ENCODE data around the gene GLB1L.
"Not testable (repeated sequence)": the region's sequence is repeated elsewhere in the genome, so short reads cannot be mapped to it uniquely, and the experiment has no call there.

Gene GLB1L

DNA sequence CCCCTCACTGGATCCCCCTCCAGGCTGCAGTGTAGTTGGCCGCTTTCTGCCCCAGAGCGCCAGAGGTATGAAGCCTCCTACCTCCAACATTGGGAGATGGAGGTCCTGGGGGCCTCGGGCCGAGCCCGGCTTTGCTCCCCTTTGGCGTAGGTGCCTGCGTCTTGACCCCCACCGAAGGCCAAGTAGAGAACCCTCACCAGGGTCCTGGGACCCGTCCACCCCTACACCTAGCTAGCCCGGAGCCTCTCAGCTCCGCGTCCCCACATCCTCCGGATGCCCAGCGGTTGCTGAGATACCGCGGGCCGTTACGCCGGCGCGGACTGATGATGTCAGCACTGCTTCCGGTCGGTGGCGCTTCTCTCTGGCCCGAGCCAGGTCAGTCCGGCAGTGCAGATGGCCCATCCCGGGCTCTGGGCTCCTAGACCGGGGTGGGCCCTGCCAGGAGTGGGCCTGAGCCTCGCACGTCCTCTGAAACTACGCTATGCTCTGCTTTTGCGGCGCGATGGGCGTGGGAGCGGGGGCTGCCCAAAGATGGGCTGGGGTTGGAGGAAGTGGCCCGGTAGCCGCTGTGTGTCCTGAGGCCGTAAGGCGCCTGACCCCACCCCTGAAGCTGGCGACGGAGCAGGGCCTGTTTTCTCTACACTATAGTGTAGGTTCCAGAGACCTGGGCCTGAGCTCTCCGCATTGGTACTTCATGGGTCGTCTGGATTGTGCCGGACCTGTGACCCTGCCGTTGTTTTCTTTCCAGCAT lies at the start of gene GLB1L, which contains the start of gene STK16:
GLB1L (minus strand) TSS at position 297 of the 751 bp plus-strand sequence. CDS start 1,871 bp downstream, outside the sequence.
STK16 (plus strand) TSS at position 332 of the 751 bp plus-strand sequence. CDS start 521 bp downstream, outside the sequence.
- peak; percentile 92 for DNase-seq

DNA sequence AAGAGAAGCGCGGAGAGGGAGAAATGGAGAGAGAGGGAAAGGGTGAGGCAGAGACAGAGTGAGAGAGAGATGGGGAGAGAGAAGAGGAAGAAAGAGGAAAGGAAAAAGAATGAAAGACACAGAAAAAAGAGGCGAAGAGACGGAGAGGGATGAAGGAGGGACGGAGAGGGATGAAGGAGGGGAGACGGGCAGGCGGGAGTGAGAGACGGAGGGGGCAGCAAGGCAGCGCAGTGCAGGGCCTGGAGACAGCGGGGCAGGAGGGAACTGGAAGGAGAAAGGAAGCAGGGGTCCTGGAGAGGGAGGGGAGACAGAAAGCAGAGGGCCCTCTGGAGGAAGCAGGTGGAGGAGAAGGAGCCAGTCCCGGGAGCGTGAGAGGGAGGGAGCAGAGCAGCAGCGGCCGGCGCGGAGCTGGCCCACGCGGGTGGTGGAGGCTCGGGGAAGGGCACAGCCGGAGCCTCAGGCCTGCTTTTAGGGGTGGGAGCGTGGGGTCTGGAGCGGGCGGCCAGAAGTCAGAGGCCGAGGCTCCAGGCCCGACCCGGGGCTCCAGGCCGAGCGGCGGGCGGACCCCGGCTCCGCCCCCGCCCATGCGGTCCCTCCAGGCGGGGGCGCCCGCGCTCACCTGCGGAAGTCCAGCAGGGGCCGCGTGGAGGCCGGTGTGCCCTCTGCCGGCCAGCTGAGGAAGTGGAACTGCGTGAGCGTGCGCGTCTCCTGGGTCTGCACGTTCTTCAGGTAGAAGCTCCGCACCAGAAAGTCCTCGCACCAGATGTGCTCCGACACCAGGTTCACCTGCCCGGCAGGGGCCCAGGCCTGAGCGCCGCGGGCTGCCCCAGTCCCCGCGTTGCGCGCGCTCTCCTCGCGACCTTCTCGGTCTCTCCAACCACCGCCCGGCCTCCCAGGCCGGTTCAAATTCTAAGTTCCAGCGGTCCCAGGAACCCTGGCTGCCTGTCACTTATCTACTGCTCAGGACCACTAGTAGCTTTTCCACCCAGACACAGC lies 49.4 kb upstream of the GLB1L start:
- peak; percentile 64 for DNase-seq

DNA sequence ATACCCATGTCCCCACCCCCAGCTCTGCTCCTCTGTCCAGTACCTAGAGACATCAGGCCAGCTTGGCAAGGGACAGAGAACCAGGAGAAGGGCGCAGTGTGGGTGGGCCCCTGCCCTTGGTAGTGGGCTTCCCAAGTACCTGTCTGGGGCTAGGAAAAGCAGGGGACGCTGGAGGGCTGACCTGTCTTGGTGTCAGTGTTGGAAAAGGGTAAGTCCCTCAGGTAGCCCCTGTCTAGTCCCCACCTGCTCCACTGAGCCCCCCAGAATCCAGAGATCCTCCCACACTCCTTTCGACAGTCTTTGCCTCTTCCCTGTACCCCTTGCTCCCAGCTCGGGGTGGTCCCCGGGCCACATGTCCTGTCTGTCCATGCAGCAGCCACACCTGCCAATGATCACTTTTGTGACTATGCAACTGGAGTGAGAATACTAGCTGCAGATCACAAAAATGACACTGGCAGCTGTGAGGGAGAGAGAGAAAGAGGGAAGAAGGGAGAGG lies 48.5 kb upstream of the GLB1L start:
- no peak for DNase-seq

DNA sequence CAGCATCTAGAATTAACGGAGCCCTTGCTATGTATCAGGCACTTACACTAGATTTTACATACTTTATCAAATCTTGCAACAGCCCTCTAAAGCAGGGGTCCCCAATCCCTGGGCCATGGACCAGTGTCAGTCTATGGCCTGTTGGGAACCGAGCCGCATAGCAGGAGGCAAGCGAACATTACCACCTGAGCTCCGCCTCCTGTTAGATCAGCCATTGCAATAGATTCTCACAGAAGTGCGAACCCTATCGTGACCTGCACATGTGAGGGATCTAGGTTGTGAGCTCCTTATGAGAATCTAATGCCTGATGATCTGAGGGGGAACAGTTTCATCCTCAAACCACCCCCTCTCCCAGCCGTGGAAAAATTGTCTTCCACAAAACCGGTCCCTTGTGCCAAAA lies 47.4 kb upstream of the GLB1L start:
- DNase-seq = no peak

DNA sequence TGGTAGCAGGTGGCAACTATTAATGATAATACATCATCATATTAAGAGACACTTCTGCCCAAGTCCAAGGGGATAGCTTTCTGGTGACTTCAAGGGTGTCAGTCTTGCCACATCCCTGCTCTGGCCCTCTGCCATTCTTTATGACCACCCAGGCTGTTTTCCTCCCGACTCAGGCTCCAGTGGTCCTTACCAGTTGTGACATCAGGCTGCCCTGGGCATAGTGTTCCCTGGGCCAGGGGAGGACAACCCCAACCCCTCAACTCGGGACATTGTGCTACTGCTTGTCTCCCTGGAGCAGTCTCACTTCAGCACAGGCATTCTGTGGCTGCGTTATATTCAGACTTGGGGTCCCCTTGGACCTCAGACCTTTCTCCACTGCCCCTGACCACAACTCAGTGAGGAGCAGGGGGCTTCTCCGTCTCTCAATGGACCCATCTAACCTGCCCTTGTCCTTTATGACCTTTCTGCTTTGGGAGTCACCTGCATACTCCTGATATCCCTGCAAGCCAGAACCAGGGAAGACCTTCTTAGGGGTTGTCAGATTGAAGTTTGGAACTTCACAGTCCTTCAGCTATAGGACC lies 46.8 kb upstream of the GLB1L start:
- no peak for DNase-seq

DNA sequence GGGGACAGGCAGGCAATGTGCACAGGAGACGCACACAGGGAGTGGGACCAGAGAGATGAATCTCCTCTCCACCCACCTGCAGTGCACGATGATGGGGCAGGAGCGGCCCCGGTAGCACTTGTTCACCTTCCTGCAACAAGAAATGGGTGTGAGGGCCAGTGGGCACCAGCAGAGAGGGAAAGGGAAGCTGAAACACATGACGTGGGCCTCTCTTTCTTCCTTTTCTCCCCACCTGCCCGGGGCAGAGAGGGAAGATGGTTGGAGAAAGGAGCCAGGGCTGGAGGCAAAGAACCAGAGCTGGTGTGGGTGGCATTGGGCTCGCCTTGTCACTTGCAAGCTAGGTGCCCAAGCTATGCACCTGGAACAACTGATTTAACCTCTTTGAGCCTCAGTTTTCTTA lies 46.1 kb upstream of the GLB1L start:
- no peak for DNase-seq

DNA sequence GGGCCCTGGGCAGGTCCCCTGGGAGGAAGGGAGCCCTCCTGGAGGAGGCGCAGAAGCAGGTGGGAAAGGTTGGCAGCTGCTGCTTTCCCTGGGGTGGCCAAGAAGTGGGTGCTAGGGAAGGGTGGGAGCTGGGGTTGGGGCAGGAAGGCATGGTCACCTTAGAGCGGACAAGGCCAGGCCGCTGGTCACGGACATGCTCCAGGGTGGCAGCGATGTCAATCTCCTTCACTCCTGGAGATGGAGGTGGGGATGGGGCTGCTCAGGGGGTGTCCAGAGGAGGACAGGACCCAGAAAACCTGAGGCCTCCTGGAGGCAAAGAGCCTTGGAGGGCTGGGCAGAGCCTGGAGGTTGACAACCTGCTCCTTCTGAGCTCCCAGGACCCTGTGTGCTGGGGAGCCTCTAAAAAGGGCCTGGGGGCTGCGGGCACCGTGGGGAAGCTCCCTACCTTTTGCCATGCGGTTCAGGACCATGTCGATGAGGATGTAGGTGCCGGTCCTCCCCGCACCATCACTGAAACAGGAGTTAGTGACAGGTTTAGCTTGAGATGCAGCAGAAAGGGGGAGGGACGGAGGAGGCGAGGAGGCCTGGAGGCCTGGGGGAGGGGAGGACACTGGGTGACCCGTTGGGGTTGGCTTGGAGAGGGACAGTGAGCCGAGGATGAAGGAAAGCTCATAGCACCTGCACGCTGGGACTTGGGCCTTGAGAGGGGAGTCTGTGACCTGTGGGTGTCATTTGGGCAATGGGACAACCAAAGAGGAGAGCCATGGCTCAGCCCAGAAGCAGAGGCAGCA lies 45.3 kb upstream of the GLB1L start:
- DNase-seq = no peak

DNA sequence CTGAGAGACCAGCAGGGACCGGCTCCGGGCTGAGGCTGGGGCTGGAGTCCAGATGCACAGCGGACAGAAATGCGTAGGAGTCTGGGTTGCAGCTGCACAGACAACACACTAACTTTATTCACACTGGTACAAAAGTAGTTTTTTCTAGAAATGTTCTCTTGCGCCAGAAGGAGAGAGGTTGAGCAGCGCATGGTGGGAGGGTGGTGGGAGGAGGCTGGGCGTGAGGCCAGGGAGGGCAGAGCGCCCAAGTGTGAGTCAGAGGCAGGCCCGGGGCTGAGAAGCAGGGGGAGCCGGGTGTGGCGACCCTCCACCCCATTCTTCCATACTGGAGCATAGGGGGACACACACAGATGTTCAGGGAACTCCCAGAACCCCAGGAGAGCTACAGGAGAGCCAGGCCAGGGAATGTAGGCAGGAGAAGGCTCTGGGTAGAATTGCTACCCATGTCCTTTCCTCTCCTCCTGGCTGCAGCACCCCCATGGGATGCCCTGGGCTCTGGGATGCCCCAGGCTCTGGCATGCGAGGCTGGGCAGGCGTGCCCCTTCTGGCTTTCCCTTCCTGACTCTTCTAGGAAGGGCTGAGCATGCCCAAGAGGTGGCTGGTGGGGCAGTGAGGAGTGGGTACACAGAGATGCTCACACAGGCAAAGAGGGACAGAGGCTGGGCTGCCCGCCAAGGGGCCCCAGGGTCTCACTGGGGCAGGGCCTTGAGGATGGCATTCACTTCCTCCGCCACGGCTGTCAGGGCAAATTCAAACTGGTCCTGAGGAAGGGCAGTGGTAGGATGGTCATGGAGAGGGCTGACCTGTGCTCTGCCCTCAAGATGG lies 44.5 kb upstream of the GLB1L start:
- peak; percentile 89 for DNase-seq

DNA sequence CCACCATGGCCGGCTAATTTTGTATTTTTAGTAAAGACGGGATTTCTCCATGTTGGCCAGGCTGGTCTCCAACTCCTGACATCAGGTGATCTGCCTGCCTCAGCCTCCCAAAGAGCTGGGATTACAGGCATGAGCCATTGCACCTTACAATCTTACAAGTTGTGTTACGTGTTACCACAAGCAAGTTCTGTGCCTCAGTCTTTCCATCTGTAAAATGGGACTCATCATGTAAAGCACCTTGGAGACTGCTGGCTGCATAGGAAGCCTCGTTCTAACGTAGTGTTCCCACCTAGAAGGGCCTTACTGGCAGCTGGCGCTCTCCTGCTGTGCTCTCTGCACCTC lies 43.9 kb upstream of the GLB1L start:
- DNase-seq = no peak

DNA sequence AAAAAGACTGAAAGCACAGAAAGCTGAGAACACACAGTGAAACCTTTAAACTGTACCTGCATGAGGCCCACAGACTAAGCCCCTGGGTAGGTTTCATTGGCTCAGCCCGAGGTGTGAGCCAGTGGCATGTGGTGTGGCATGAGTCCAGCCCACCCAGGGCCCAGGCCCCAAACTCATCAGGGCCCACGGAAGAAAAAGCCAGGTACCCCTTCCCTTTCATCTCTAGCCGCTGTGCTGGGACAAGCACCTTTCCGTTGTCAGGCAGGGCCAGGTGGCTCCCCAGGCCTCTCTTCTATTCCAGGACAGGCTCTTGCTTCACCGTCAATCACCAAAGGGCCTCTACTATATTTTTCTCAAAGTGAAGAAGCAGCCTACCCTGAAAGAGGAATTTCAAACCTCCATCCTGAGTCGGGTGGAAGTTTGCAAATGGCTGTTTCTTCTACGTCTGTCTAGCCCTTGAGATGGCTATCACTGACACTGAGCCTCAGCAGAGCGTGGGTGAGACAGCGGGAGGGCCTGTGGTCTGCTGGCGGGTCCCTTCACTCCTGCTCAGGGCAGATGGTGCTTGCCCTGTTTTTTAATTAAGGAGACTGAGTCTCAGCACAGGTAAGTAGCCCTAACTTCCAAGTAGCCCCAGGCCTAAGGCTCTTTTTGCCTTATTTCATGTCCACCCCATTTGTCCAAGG lies 42.5 kb upstream of the GLB1L start:
- no peak for DNase-seq

DNA sequence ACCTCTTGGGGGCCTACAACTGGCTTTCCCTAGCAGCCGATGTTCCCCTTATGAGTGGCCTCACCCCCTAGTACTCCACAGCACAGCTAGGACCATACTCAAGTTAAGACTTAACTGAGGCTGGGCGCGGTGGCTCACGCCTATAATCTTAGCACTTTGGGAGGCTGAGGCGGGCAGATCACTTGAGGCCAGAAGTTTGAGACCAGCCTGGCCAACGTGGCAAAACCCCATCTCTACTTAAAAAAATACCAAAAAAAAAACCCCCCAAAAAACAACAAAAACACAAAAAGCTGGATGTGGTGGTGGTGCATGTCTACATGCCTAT lies 41.8 kb upstream of the GLB1L start:
- not testable (repeated sequence) for DNase-seq

DNA sequence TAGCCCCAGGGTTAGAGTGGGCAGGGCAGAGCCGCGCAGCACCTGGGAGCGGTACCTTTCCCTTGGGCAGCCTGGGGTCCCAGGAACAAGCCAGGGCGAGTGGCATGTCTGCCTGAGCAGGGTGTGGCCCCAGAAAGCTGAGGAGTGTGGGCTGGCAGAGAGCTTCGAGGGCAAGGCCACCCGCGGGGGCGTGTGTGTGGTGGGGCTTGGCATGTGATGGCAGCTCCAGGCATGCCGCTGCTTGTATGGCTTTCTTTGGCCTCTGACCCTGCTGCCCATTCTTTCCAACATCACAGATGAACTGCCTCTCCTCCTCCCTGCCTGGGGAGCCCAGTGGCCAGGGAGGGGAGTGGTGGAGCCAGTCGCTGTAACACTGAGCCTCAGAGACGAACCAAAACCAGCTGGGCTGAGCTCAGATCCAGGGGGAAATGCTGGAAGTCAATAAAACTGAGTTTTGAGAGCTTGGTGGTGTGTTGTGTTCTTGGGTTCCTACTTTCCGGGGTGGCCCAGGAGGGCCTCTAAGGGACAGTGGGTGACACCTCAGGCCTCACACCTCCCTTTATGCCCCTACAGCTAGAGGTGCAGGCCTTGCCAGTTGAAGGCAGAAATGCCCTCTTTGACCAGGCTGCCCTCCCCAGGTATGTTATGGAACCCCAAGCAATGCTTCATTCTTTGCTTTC lies 41.3 kb upstream of the GLB1L start:
- DNase-seq = no peak

DNA sequence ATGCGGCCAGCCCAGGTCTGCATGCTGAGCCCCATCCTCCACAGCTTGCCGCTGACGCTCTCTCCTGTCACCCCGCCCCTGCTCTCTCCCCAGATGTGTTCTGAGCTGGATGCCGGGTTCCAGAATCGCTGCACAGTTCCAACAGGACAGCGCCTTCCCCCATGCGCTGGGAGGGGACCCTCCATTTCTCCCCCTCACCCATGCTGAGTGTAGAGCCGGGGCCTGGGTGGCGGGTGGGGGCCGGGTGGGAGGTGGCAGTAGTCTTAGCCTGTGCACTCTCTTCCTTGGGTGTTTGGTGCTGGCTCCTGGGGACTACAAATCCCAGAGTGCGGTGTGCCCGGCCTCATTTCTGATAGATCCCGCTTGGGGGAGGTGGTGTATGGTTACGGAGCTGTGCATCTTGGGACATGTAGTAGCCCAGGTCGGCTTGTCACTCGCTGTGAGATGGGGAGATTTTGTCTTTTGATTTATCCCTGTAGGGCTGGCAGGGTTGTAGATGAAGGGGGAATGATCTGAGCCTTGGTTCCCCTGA lies 40.7 kb upstream of the GLB1L start:
- no peak for DNase-seq

DNA sequence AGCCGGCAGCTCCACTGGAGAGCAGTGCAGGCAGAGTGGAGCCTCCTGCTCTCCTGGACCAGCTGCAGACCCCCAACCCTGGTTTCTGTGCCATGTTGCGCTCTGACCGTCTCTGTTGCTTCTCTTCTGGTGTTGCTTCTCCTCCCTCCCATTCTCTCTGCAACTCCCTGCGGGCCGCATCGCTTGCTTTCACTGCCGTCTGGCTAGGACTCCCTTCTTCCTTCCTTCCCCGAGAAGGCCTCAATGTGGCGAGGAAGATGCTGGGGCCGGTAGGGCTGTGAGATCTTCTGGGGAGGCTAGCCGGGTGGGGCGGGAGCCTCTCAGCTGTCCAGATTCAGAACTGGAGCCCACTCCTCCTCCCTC lies 40.1 kb upstream of the GLB1L start:
- no peak for DNase-seq

DNA sequence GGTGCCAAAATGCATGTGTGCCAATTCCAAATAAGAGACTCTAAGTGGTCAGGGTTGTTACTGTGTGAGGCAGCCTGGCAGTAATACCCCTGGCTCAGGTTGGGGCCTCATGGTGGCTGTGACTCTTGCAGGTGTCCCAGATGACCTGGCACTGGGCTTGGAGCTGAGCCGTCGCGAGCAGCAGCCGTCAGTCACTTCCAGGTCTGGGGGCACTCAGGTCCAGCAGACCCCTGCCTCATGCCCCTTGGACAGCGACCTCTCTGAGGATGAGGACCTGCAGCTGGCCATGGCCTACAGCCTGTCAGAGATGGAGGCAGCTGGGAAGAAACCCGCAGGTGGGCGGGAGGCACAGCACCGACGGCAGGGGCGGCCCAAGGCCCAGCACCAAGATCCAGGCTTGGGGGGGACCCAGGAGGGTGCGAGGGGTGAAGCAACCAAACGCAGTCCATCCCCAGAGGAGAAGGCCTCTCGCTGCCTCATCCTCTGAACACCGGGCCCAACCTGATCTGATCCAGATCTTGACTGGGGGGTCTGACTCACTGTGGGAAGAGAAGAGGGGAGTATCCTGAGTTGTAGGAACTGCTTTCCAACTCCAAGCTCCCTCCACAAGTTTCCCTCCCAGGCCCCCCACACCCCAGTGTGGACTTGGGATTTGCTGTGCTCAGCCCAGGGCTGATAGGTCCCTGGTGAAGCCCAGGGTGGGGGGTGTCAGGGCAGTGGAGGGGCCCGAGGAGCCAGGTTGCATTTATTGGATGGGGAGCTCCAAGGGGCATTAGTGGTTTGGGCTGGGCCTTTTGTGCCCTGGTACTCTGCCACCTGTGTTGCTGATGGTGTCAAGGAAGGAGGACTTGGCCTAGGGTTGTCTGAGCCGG lies 39.5 kb upstream of the GLB1L start:
- DNase-seq = no peak

DNA sequence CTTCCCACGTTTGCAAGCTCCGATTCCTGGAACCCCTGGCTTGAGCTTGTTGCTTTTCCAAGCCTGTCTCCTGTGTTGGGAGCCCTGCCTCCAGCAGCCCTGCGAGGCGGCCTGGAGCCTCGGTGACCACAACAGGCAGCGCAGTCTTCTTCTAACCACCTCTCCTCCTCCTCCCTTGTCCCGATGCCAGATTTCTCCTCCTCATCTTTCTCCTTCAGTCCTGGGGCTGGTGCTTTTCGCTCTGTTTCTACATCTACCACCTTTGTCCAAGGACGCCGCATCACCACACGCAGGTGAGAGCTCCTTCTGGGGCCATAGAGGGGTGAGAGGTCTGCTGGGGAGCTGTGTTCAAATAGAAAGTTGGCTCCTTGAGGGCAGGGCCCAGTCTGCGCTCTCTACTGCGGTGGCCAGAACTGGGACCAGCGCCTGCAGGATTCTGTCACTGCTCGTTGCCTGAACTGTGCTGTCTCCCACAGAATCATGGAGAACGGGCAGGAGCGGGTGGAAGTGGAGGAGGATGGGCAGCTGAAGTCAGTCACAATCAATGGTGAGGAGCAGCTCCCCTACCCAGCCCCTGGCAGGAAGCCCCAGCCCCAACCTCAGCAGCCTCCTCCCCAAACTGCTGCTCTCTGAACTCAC lies 37.8 kb upstream of the GLB1L start:
- no peak for DNase-seq

DNA sequence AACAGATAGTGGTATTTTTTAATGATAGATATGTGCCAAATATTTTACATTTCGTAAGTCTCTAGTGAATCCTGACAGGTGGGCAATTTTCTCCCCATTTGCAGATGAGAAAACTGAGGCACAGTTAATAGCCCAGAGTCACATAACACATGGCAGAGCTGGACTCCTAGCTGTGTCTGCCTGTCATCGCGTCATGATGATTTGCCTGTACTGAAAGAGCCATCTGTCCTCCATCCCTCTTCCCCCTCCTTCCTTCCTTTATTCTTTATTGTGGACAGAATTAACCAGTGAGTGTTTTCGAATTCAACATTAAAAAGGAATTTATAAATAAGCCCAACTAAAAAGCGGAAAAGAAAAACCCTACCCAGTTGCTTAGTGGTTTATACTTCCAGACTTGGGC lies 37.1 kb upstream of the GLB1L start:
- no peak for DNase-seq

DNA sequence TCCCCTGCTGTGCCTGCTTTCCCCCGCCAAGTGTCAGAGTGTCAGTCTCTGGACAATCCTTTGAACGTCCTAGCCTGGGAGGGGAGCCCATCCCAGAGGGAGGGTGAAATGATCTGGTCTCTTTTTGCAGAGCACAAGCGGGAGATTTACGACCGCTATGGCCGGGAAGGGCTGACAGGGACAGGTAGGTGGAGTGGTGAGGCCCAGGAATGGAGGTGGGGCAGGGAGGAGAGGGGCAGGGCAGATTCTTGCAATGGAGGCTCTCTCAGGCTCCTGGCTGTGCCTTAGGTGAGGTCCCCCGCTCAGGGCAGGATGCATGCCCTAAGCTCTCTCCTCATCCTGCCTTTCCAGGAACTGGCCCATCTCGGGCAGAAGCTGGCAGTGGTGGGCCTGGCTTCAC lies 36.3 kb upstream of the GLB1L start:
- no peak for DNase-seq

DNA sequence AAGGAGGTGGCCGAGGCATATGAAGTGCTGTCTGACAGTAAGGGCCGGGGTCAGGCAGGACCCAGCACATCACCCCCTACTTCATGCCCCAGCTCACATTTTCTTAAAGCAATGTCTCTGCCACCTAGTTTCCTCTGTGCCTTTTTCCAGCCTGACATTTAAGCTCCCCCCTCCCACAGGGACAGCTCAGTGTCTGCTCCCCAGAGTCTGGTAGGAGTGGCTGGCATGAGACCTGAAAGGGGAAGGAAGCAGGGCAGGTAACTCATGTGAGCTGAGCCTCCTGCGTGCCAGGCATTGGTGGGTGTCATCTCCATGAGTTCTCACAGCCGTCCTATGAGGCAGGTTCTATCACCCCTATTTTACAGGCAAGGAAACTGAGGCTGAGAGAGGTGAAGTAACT lies 35.4 kb upstream of the GLB1L start:
- DNase-seq = no peak
